Fibroblast of skin of back (primary cell): ENCODE measurements around the gene NRDC.
A peak's percentile ranks its signal among the peaks of the same experiment; 100 is the strongest.
"Not testable (repeated sequence)": the region's sequence is repeated elsewhere in the genome, so short reads cannot be mapped to it uniquely, and the experiment has no call there.

Experiments
- DNase-seq: peaks from one replicate; pipeline ENCODE4 v3.0.0-alpha.2; 2013

Gene NRDC

GRCh38 chr1:51897699-51898031 is 19.1 kb upstream of the NRDC start:
- peak; percentile 99 for DNase-seq

GRCh38 chr1:51894748-51895147 is 16.2 kb upstream of the NRDC start:
- not testable (repeated sequence) for DNase-seq

GRCh38 chr1:51878308-51878615 is 265 bp downstream of the NRDC start:
- DNase-seq, result no peak

GRCh38 chr1:51877434-51878307 is 856 bp downstream of the NRDC start:
- peak; percentile 27 for DNase-seq

- DNase-seq, result no peak
These were observed 2.7 kb downstream of the NRDC start for GRCh38 chr1:51875836-51876235.

GRCh38 chr1:51875291-51875772 is 3.2 kb downstream of the NRDC start:
- DNase-seq, result no peak

GRCh38 chr1:51873270-51873669 is 5.3 kb downstream of the NRDC start:
- DNase-seq, result not testable (repeated sequence)

GRCh38 chr1:51871351-51871975 is 7.1 kb downstream of the NRDC start:
- no peak for DNase-seq

- DNase-seq, result no peak
These were observed 7.8 kb downstream of the NRDC start for GRCh38 chr1:51870603-51871350.

- no peak for DNase-seq
These were observed 10.9 kb downstream of the NRDC start for GRCh38 chr1:51867479-51868232.

GRCh38 chr1:51863384-51863783 is 15.1 kb downstream of the NRDC start:
- DNase-seq, result no peak

GRCh38 chr1:51861669-51862068 is 16.9 kb downstream of the NRDC start:
- no peak for DNase-seq

GRCh38 chr1:51859735-51860134 is 18.8 kb downstream of the NRDC start:
- DNase-seq, result no peak

GRCh38 chr1:51859333-51859732 is 19.2 kb downstream of the NRDC start:
- no peak for DNase-seq

- no peak for DNase-seq
These were observed 19.6 kb downstream of the NRDC start for GRCh38 chr1:51858892-51859291.

- no peak for DNase-seq
These were observed 21.8 kb downstream of the NRDC start for GRCh38 chr1:51856745-51857144.

GRCh38 chr1:51855624-51856023 is 22.9 kb downstream of the NRDC start:
- DNase-seq, result no peak

- DNase-seq, result no peak
These were observed 25.2 kb downstream of the NRDC start for GRCh38 chr1:51853360-51853759.

- no peak for DNase-seq
These were observed 26.6 kb downstream of the NRDC start for GRCh38 chr1:51851882-51852396.

- no peak for DNase-seq
These were observed 27.9 kb downstream of the NRDC start for GRCh38 chr1:51850420-51851223.

GRCh38 chr1:51847294-51847920 is 31.1 kb downstream of the NRDC start:
- DNase-seq, result no peak
